GM23338 (cell line): ENCODE results near the gene HSPB9.

Source experiments
- CTCF ChIP-seq, 2 experiments: fragments of 200-600 bp in 1 of 2; sonication (generic) in 1 of 2; conservative IDR thresholded peaks; 2 replicates each; pipeline versions ENCODE4 v1.5.1 to v1.6.1; 2016 to 2017; ENCODE audit warnings: antibody characterized with exemption in 2 of 2, low read depth in 2 of 2, mild to moderate bottlenecking in 2 of 2, moderate library complexity in 1 of 2
- POLR2AphosphoS5 ChIP-seq: IDR thresholded peaks from 2 replicates; pipeline ENCODE4 v1.6.1; 2016; ENCODE audit warnings: antibody characterized with exemption, low read depth
- STAT1 ChIP-seq: IDR thresholded peaks from one replicate; pipeline ENCODE4 v1.6.1; 2016; ENCODE audit warnings: antibody characterized with exemption; ENCODE audit not compliant: unreplicated experiment

GRCh38 chr17:42169351-42169750 lies 46.7 kb downstream of the HSPB9 start:
- TF ChIP-seq CTCF (conservative IDR thresholded peaks at IDR 0.05; ENCODE audit: low read depth in 2 of 2) (no peak), POLR2AphosphoS5 (no peak), STAT1 (no peak)
